Common myeloid progenitor, CD34-positive (primary cell): ENCODE results near the gene TEX44.

Experiments
- CTCF ChIA-PET: fragments of 350-600 bp; sonication (Branson Sonifier 250); formaldehyde crosslinking; loops from one replicate; lab custom pipeline; 2021; ENCODE audit warnings: antibody characterized with exemption; lab: Charles Lee
- POLR2A ChIA-PET: fragments of 350-600 bp; sonication (Branson Sonifier 250); formaldehyde crosslinking; loops from one replicate; lab custom pipeline; 2021; ENCODE audit warnings: antibody characterized with exemption; lab: Charles Lee
- DNase-seq, 3 donors: peaks; one replicate each; pipeline versions ENCODE4 v3.0.0 to v3.0.0-alpha.2; 2013
- H3K27ac ChIP-seq, 2 experiments: 1 replicate in 1 of 2; 2 replicates in 1 of 2; pipeline ENCODE4 v1.7.0; 2013; ENCODE audit warnings: inconsistent platforms in 2 of 2, low read length in 2 of 2, mild to moderate bottlenecking in 2 of 2, low read depth in 1 of 2, moderate library complexity in 1 of 2; ENCODE audit not compliant: severe bottlenecking in 2 of 2, insufficient read depth in 1 of 2, poor library complexity in 1 of 2
- H3K27me3 ChIP-seq, 5 experiments: replicated peaks in 2 of 5; 1 replicate in 3 of 5; 2 replicates in 2 of 5; pipeline versions ENCODE4 v1.6.1 to v1.7.0; 2013; ENCODE audit warnings: low read length in 4 of 5, mild to moderate bottlenecking in 2 of 5, moderate library complexity in 2 of 5, inconsistent platforms in 1 of 5; ENCODE audit not compliant: insufficient read depth in 5 of 5, control insufficient read depth in 4 of 5
- H3K36me3 ChIP-seq, 4 experiments: 1 replicate in 2 of 4; 2 replicates in 2 of 4; pipeline versions ENCODE4 v1.6.1 to v1.7.0; 2013; ENCODE audit warnings: low read length in 3 of 4, control low read depth in 1 of 4, mild to moderate bottlenecking in 1 of 4; ENCODE audit not compliant: control insufficient read depth in 4 of 4, insufficient read depth in 4 of 4
- H3K4me1 ChIP-seq, 4 experiments: 1 replicate in 3 of 4; 2 replicates in 1 of 4; pipeline versions ENCODE4 v1.6.1 to v1.7.1; 2013; ENCODE audit warnings: low read length in 3 of 4, mild to moderate bottlenecking in 3 of 4, control low read depth in 1 of 4, inconsistent platforms in 1 of 4, moderate library complexity in 1 of 4; ENCODE audit not compliant: control insufficient read depth in 4 of 4, insufficient read depth in 4 of 4; ENCODE audit errors: control extremely low read depth in 1 of 4
- H3K4me3 ChIP-seq, 7 experiments: 1 replicate in 4 of 7; 2 replicates in 3 of 7; pipeline versions ENCODE4 v1.5.1 to v1.7.0; 2013; ENCODE audit warnings: mild to moderate bottlenecking in 7 of 7, low read length in 6 of 7, moderate library complexity in 6 of 7, inconsistent platforms in 2 of 7, low read depth in 2 of 7, control low read depth in 1 of 7; ENCODE audit not compliant: insufficient read depth in 4 of 7, control insufficient read depth in 1 of 7; ENCODE audit errors: extremely low read depth in 1 of 7
- H3K9me3 ChIP-seq, 5 experiments: 1 replicate in 4 of 5; 2 replicates in 1 of 5; pipeline versions ENCODE4 v1.6.1 to v1.7.1; 2013; ENCODE audit warnings: low read length in 4 of 5, mild to moderate bottlenecking in 2 of 5, inconsistent platforms in 1 of 5, low read depth in 1 of 5, moderate library complexity in 1 of 5; ENCODE audit not compliant: control insufficient read depth in 4 of 5, insufficient read depth in 2 of 5; ENCODE audit errors: control extremely low read depth in 1 of 5
- WGBS: methylation state at CpG from one replicate; pipeline ENCODE4 v1.1.5; 2013; ENCODE audit not compliant: insufficient coverage; 5-methylcytosine and 5-hydroxymethylcytosine counted together

Gene TEX44

GRCh38 chr2:231604101-231604684 is 11.5 kb downstream of the TEX44 start:
- no peak for DNase-seq
- Histone ChIP-seq H3K4me3 (peak overlapping the region in 6 of 7 experiments; percentile 12 to 75 (median 48)), H3K36me3 (no peaks in the 10 kb centered on the region), H3K9me3 (no peaks in the 10 kb centered on the region), H3K4me1 (peaks cover 0 to 19% (median 17%) of the 10 kb centered on the region in 4 experiments), H3K27me3 (peaks cover 0 to under 1% (median 0%) of the 10 kb centered on the region in 5 experiments), H3K27ac (peak overlapping the region; percentile 54 to 81)
- WGBS = 24% methylated on average over 35 of the region's 40 CpGs
- ChIA-PET POLR2A (no interaction called here), CTCF (interaction anchor here (0.5 to 12.6 kb wide), 5 partner anchors 27 to 111 kb away, joined by 3 to 318 read pairs (median 3); no protein-coding TSS in a partner anchor)

- Histone ChIP-seq H3K4me1 (peaks cover 0 to 19% (median 17%) of the 10 kb centered on the region in 4 experiments), H3K9me3 (no peaks in the 10 kb centered on the region), H3K27me3 (no peaks in the 10 kb centered on the region), H3K27ac (peak overlapping the region; percentile 37 to 81), H3K4me3 (peak overlapping the region in 5 of 7 experiments; percentile 30 to 75 (median 59)), H3K36me3 (no peaks in the 10 kb centered on the region)
- WGBS = 21% methylated on average over 52 of the region's 54 CpGs
- POLR2A ChIA-PET = interaction anchor here (1.0 kb wide), 1 partner anchor 37 kb away, joined by 3 read pairs; no protein-coding TSS in a partner anchor
- peak; percentile 97 to 98 (median 97) for DNase-seq
- CTCF ChIA-PET = interaction anchor here (0.5 to 12.6 kb wide), 9 partner anchors 9 to 121 kb away, joined by 3 to 318 read pairs (median 3); no protein-coding TSS in a partner anchor
Observed at GRCh38 chr2:231604685-231605606, 12.3 kb downstream of the TEX44 start.

- Histone ChIP-seq H3K9me3 (no peaks in the 10 kb centered on the region), H3K4me1 (peaks cover 0 to 19% (median 17%) of the 10 kb centered on the region in 4 experiments), H3K36me3 (no peaks in the 10 kb centered on the region), H3K27me3 (no peaks in the 10 kb centered on the region), H3K27ac (no peak overlapping the region), H3K4me3 (no peak overlapping the region)
- CTCF ChIA-PET = interaction anchor here (0.6 to 12.6 kb wide), 8 partner anchors 8 to 122 kb away, joined by 3 to 318 read pairs (median 4); no protein-coding TSS in a partner anchor
- POLR2A ChIA-PET = interaction anchor here (1.0 kb wide), 1 partner anchor 37 kb away, joined by 3 read pairs; no protein-coding TSS in a partner anchor
- peak in 1 of 3 donors; percentile 17 for DNase-seq
- 95% methylated on average over 6 of the region's 7 CpGs for WGBS
Observed at GRCh38 chr2:231605607-231606091, 13.0 kb downstream of the TEX44 start.

- Histone ChIP-seq H3K36me3 (no peaks in the 10 kb centered on the region), H3K4me1 (peaks cover under 1 to 28% (median 26%) of the 10 kb centered on the region in 4 experiments), H3K4me3 (no peak overlapping the region), H3K9me3 (no peaks in the 10 kb centered on the region), H3K27me3 (no peaks in the 10 kb centered on the region), H3K27ac (no peak overlapping the region)
- WGBS = 92% methylated on average over 6 of the region's 6 CpGs
- POLR2A ChIA-PET = interaction anchor here (0.7 kb wide), 1 partner anchor 13 kb away, joined by 5 read pairs; no protein-coding TSS in a partner anchor
- CTCF ChIA-PET = interaction anchor here (0.7 to 12.6 kb wide), 5 partner anchors 9 to 108 kb away, joined by 3 to 318 read pairs (median 5); no protein-coding TSS in a partner anchor
- DNase-seq = no peak
Observed at GRCh38 chr2:231606941-231607340, 14.3 kb downstream of the TEX44 start.

- Histone ChIP-seq H3K4me1 (peaks cover 3 to 54% (median 52%) of the 10 kb centered on the region in 4 experiments), H3K9me3 (no peaks in the 10 kb centered on the region), H3K27ac (peak overlapping the region; percentile 0 to 37), H3K4me3 (no peak overlapping the region), H3K36me3 (no peaks in the 10 kb centered on the region), H3K27me3 (no peaks in the 10 kb centered on the region)
- ChIA-PET CTCF (interaction anchor here (0.5 to 12.6 kb wide), 22 partner anchors 10 to 132 kb away, joined by 3 to 318 read pairs (median 5); no protein-coding TSS in a partner anchor), POLR2A (interaction anchor here (0.5 to 5.1 kb wide), 5 partner anchors 20 to 103 kb away, joined by 3 to 32 read pairs (median 9); no protein-coding TSS in a partner anchor)
- peak; percentile 45 to 82 (median 79) for DNase-seq
- WGBS = 67% methylated on average over 9 of the region's 9 CpGs
Observed at GRCh38 chr2:231611273-231612108, 18.8 kb downstream of the TEX44 start.

- ChIA-PET POLR2A (interaction anchor here (0.8 to 5.1 kb wide), 4 partner anchors 21 to 102 kb away, joined by 3 to 32 read pairs (median 10); no protein-coding TSS in a partner anchor), CTCF (interaction anchor here (0.5 to 12.6 kb wide), 16 partner anchors 10 to 129 kb away, joined by 3 to 318 read pairs (median 10); no protein-coding TSS in a partner anchor)
- no peaks in the 10 kb centered on the region for H3K27me3 ChIP-seq
- H3K36me3 ChIP-seq = no peaks in the 10 kb centered on the region
- WGBS = 56% methylated on average over 10 of the region's 10 CpGs
- DNase-seq = peak in 1 of 3 donors; percentile 25
- H3K9me3 ChIP-seq = no peaks in the 10 kb centered on the region
- H3K4me3 ChIP-seq = peak overlapping the region in 1 of 7 experiments; percentile 16
- peaks cover 3 to 59% (median 54%) of the 10 kb centered on the region in 4 experiments for H3K4me1 ChIP-seq
- peak overlapping the region; percentile 37 to 96 for H3K27ac ChIP-seq
Observed at GRCh38 chr2:231612109-231612455, 19.4 kb downstream of the TEX44 start.
